Psoas muscle (tissue), 8 donors: ENCODE measurements around the gene RNPEP. TPM values are rescaled to one million over a fixed set of nuclear protein-coding genes. Genes with fewer than 3 reads are reported as not detected.
A peak's percentile ranks its signal among the peaks of the same experiment; 100 is the strongest.

Experiments used
- ATAC-seq, 4 donors: fragments of 200-7000 bp; cut with Tn5 transposase; one replicate each; pipeline ENCODE4 v1.9.1; 2020; ENCODE audit warnings: moderate library complexity in 3 of 4, mild to moderate bottlenecking in 2 of 4
- DNase-seq, 2 donors: peaks; one replicate each; pipeline ENCODE4 v3.0.0-alpha.2; 2020
- H3K27ac ChIP-seq: fragments of 200-600 bp; one replicate; pipeline ENCODE4 v1.8.0; 2022
- H3K27me3 ChIP-seq, 3 donors: fragments of 200-600 bp in 1 of 3; one replicate each; pipeline versions ENCODE4 v1.6.1 to v1.8.0; 2013 to 2022; ENCODE audit warnings: low read length in 2 of 3, mild to moderate bottlenecking in 2 of 3, moderate library complexity in 1 of 3; ENCODE audit not compliant: insufficient read depth in 3 of 3
- H3K36me3 ChIP-seq, 2 donors: fragments of 200-600 bp in 1 of 2; one replicate each; pipeline versions ENCODE4 v1.6.1 to v1.8.0; 2013 to 2022; ENCODE audit warnings: low read depth in 1 of 2, mild to moderate bottlenecking in 1 of 2, moderate library complexity in 1 of 2; ENCODE audit not compliant: insufficient read depth in 1 of 2
- H3K4me1 ChIP-seq: fragments of 200-600 bp; one replicate; pipeline ENCODE4 v1.8.0; 2022
- H3K4me3 ChIP-seq: fragments of 200-600 bp; one replicate; pipeline ENCODE4 v1.8.0; 2022; ENCODE audit warnings: mild to moderate bottlenecking
- H3K9me3 ChIP-seq: fragments of 200-600 bp; one replicate; pipeline ENCODE4 v1.8.0; 2022
- CTCF ChIP-seq: fragments of 200-600 bp; IDR thresholded peaks from one replicate; pipeline ENCODE4 v1.8.0; 2022; ENCODE audit warnings: antibody characterized with exemption
- WGBS, 3 donors: extraction: QIAGEN DNeasy Blood & Tissue Kit; methylation state at CpG; one replicate each; pipeline versions ENCODE4 v1.1.6 to v1.1.7; 2013; 5-methylcytosine and 5-hydroxymethylcytosine counted together
- intact Hi-C, 2 donors: fragments of 100-400 bp; cut with DNase I; formaldehyde crosslinking; loops; one replicate each; pipeline versions ENCODE4 v1.11.0 to v1.14.2; 2022
- polyA plus RNA-seq, 3 donors: library from polyadenylated mRNA; stranded (reverse); fragments of 200-250 nt; gene quantifications; one replicate each; pipeline ENCODE4 v1.2.3, GENCODE V29; 2013
- total RNA-seq, 4 donors: library from RNA; stranded (reverse); fragmentation: NEBNext Ultra II Directional in 2 of 4; extraction: Animal tissue kit (Norgen Biotek cat#: 25700) in 2 of 4; gene quantifications; one replicate each; pipeline versions ENCODE4 v1.2.1 to v1.2.4, GENCODE V29; 2021 to 2023
- donor health status: healthy with polysubstance abuse.
- donor health status: DM: no; HTN: no; CAD: no; lungs with moderate emphysema.
- donor health status: Bipolar disorder and iron deficiency.
- donor health status: healthy.
- donor health status: DM: yes; HTN: yes; CAD: no.
- donor health status: DM: no; HTN: no; CAD: no.
- donor health status: DM: no; HTN: no; CAD: no.
- donor health status: DM: yes; HTN: yes; CAD: no.

Gene RNPEP
- total and polyA plus RNA-seq, 7 donors, result 6.2 to 18.7 (median 14.2) TPM

- DNase-seq, result peak; percentile 80 to 84
- peak in 1 of 4 donors; percentile 87 for ATAC-seq
- Histone ChIP-seq H3K36me3 (no peaks in the 10 kb centered on the region), H3K4me1 (peaks cover 27% of the 10 kb centered on the region), H3K4me3 (peak overlapping the region; percentile 84), H3K9me3 (no peaks in the 10 kb centered on the region), H3K27me3 (no peaks in the 10 kb centered on the region), H3K27ac (peak overlapping the region; percentile 88)
- TF ChIP-seq CTCF, result no peak
- intact Hi-C loops, result no loop called here
- 7 to 17% (median 8%) methylated on average over 20 to 31 of the region's 31 CpGs for WGBS, 3 donors
Observed at GRCh38 chr1:201982082-201982622, 296 bp upstream of the RNPEP start.

- H3K36me3 ChIP-seq, result no peaks in the 10 kb centered on the region
- H3K9me3 ChIP-seq, result no peaks in the 10 kb centered on the region
- peak overlapping the region; percentile 88 for H3K27ac ChIP-seq
- H3K4me3 ChIP-seq, result peak overlapping the region; percentile 84
- ATAC-seq (no peak), DNase-seq (no peak)
- TF ChIP-seq CTCF, result no peak
- intact Hi-C loops, result no loop called here
- no peaks in the 10 kb centered on the region for H3K27me3 ChIP-seq
- 8 to 13% (median 10%) methylated on average over 11 of the region's 11 CpGs for WGBS, 3 donors
- H3K4me1 ChIP-seq, result peaks cover 34% of the 10 kb centered on the region
Observed at GRCh38 chr1:201983380-201983805, 945 bp downstream of the RNPEP start.

GRCh38 chr1:201984446-201984845, 2.0 kb downstream of the RNPEP start:
- ATAC-seq (no peak), DNase-seq (no peak)
- no peaks in the 10 kb centered on the region for H3K9me3 ChIP-seq
- H3K4me1 ChIP-seq, result peaks cover 34% of the 10 kb centered on the region
- intact Hi-C loops, result no loop called here
- H3K4me3 ChIP-seq, result no peak overlapping the region
- no peak overlapping the region for H3K27ac ChIP-seq
- WGBS, 3 donors, result 95 to 100% (median 100%) methylated on average over 3 of the region's 3 CpGs
- peaks cover 0 to 8% of the 10 kb centered on the region in 2 donors for H3K36me3 ChIP-seq
- no peak for TF ChIP-seq CTCF
- H3K27me3 ChIP-seq, result no peaks in the 10 kb centered on the region

- H3K4me1 ChIP-seq, result peaks cover 34% of the 10 kb centered on the region
Observed at GRCh38 chr1:201985355-201985754, 2.9 kb downstream of the RNPEP start.

More at GRCh38 chr1:201985355-201985754, 2.9 kb downstream of the RNPEP start:
- no peak overlapping the region for H3K27ac ChIP-seq
- WGBS, 3 donors, result 65 to 92% (median 77%) methylated on average over 2 of the region's 2 CpGs
- no peaks in the 10 kb centered on the region for H3K27me3 ChIP-seq
- no peaks in the 10 kb centered on the region for H3K9me3 ChIP-seq
- intact Hi-C loops, result no loop called here
- DNase-seq (no peak), ATAC-seq (no peak)
- peaks cover 0 to 18% of the 10 kb centered on the region in 2 donors for H3K36me3 ChIP-seq
- TF ChIP-seq CTCF, result no peak
- H3K4me3 ChIP-seq, result no peak overlapping the region
